ENCODE results near the gene ITGAX.
"Not testable (repeated sequence)": the region's sequence is repeated elsewhere in the genome, so short reads cannot be mapped to it uniquely, and the experiment has no call there.

ITGAX gene

DNA sequence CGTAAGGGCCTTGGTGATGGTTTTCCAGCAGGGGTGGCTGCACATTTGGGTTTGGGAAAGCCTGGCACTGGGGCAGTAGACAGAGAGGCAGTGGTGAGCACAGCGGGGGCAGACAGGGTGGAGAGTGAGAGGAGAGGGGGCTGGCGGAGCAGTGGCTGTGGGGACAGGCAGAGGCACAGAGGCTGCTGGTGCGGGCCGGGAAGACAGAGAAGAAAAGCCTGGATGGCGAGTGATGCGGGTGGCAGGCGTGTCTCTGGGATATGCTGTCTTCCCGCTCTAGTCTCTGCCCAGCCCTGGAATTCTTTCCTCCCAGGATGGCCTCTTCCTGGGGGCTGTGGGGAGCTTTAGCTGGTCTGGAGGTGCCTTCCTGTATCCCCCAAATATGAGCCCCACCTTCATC, 55.1 kb downstream of the ITGAX start:
- DNase-seq (ENCODE audit: low read depth), result no peak

DNA sequence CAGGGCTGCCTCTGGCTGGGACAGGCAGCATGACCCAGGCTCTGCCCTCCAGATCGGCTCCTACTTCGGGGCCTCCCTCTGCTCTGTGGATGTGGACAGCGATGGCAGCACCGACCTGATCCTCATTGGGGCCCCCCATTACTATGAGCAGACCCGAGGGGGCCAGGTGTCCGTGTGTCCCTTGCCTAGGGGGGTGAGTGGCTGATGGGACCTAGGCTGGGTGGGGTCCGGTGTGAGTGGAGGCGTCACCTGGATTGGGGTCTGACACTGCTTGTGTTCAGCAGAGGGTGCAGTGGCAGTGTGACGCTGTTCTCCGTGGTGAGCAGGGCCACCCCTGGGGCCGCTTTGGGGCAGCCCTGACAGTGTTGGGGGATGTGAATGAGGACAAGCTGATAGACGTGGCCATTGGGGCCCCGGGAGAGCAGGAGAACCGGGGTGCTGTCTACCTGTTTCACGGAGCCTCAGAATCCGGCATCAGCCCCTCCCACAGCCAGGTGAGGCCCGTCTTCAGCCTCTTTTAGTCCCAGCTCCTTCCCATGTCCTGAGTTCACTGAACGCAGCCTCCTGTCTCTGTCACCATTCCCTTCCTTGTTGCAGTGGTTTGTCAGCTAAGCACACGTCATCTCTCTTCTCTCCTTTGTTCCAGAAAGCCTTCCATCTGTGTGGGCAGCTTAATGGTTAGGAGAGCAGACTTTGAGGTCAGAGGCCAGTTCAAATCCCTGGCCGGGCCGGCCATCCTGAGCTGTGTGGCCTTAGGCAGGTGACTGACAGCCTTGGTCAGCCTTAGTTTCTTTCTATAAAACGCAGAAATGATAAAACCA, 56.3 kb downstream of the ITGAX start:
- no peak for DNase-seq (ENCODE audit: low read depth)

DNA sequence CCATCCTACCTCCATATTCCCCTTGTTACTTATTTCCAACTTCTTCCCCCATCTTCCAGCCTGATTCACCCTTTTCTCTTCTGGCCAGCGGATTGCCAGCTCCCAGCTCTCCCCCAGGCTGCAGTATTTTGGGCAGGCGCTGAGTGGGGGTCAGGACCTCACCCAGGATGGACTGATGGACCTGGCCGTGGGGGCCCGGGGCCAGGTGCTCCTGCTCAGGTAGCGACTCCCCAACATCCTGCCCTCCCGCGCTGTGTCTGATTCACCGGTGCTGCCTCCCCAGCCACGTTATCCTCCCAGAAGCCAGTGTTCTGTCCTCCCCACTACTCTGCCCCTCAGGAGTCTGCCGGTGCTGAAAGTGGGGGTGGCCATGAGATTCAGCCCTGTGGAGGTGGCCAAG, 57.8 kb downstream of the ITGAX start:
- DNase-seq (ENCODE audit: low read depth), result no peak

DNA sequence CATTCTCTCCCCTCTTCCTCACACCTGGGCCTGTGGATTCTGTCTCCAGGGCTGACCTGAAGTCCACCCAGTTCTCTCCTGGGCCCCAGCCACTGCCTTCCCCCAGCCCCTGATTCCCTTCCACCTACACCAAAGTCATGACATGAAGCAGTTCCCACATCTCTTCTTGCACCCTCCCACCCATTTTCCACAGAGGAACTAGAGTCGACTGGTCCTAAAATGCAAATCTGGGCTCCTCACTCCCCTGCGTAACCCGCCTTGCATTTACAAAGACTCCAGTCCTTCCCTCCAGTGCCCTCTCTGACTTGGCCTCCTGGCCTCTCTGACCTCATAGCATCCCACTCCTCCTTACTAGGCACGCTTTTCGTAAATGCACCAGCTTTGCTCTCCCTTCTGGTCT, 58.4 kb downstream of the ITGAX start:
- no peak for DNase-seq (ENCODE audit: low read depth)

DNA sequence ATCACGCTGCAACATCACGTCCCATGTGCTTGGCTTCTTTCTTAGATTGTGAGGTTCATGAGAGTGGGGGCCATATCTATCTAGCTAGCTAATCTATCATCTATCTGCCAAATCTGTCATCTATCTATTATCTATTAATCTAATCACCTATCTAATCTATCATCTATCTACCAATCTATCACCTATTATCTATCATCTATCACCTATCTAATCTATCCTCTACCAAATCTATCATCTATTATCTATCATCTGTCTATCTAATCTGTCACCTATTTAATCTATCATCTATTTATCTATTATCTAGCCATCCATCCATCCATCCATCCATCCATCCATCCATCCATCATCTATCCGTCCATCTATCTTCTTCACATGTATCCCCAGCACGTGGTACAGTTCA, 59.0 kb downstream of the ITGAX start:
- DNase-seq (ENCODE audit: low read depth), result no peak

DNA sequence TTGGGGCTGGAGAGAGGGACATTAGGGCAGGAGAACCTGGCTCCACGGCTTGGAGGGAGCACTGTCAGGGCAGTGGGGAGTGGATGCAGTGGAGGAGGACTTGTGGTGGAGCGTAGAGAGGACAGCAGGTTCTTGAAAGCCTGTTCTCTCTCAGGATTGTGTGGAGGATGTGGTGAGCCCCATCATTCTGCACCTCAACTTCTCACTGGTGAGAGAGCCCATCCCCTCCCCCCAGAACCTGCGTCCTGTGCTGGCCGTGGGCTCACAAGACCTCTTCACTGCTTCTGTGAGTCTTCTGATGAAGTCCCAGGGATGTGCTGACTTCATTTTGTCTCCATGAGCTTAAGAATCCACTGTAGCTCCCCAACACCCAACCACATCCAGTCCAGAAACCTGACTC, 59.7 kb downstream of the ITGAX start:
- no peak for DNase-seq (ENCODE audit: low read depth)

DNA sequence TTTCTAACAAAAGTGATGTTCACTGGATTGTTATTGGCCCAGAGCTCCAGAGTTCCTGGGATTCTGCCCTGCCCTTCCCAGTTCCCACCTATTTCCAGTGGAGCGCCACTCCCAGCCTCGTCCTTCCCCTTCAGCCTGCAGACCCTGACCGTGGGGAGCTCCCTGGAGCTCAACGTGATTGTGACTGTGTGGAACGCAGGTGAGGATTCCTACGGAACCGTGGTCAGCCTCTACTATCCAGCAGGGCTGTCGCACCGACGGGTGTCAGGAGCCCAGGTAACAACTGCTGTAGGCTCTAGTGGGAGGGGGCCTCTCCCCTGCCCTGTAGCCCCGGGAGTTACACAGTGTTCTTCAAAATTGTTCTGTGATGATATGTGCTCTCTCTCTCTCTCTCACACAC, 61.4 kb downstream of the ITGAX start:
- no peak for DNase-seq (ENCODE audit: low read depth)

DNA sequence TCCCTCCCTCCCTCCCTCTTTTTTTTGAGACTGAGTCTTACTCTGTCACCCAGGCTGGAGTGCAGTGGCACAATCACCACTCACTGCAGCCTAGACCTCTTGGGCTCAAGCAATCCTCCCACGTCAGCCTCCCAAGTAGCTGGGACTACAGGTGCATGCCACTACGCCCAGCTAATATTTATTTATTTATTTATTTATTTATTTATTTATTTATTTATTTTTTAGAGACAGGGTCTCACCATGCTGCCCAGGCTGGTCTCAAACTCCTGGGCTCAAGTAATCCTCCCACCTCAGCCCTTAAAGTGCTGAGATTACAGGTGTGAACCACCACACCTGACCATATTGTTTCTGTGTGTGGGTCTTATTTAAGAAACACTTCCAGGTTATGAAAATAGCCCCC, 62.1 kb downstream of the ITGAX start:
- DNase-seq (ENCODE audit: low read depth), result not testable (repeated sequence)

DNA sequence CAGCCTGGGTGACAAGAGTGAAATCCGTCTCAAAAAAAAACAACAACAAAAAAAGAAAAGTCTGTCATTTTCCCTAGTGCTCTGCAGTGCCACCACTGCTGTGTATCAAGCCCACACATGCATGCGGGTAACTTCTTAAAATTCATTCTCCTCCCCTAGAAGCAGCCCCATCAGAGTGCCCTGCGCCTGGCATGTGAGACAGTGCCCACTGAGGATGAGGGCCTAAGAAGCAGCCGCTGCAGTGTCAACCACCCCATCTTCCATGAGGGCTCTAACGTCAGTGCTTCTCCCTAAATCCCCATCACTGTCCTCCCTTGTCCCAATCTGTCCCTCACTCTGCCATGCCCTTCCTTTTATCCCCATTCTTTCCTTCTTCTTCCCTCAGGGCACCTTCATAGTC, 62.9 kb downstream of the ITGAX start:
- DNase-seq (ENCODE audit: low read depth), result no peak

DNA sequence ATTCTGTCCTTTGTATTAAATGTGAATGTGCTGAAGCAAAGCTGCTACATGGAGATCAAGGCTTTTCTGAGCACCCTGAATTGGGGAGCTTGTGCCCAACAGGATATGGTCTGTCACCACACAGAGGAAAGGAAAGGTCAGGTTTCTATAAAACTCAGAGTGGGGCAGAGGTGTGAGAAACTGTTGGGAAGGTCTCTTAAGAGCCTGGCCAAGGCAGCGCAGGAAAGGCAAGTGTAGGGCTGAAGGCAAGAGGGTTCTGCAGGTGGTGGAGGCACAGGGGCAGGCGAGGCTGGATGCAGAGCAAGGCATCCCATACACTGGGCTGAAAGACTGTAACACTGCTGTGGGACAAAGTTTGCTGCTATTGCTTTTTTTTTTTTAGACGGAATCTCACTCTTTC, 65.1 kb downstream of the ITGAX start:
- no peak for DNase-seq (ENCODE audit: low read depth)

DNA sequence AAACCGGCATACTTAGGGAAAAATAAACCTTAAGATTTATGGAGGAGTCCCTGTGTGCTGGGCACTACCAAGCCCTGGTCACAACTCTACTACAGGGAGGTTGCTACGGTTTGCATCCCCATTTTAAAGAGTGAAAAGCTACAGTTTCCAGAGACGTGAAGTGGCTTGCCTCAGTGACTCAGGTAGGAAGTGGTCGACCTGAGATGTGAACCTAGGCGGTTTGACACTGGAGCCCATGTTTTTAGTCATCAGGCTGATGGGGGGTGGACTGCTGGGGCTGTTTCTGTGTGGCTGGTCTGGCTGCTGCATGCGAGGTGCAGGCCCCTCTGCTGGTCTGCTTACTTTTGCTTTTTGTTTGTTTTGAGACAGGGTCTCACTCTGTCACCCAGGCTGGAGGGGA, 66.6 kb downstream of the ITGAX start:
- no peak for DNase-seq (ENCODE audit: low read depth)

DNA sequence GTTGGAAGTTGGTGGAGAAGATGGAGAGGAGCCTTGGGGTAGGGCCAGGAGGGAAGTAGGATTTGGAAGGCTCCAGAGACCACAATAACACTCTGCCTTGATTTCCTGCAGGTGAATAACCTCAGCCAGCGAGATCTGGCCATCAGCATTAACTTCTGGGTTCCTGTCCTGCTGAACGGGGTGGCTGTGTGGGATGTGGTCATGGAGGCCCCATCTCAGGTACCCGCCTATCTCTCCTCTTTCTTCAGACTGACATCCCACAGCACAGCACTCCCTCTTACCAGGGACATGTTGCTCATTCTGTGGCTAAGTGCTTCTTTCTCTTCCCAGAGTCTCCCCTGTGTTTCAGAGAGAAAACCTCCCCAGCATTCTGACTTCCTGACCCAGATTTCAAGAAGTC, 68.3 kb downstream of the ITGAX start:
- no peak for DNase-seq (ENCODE audit: low read depth)

DNA sequence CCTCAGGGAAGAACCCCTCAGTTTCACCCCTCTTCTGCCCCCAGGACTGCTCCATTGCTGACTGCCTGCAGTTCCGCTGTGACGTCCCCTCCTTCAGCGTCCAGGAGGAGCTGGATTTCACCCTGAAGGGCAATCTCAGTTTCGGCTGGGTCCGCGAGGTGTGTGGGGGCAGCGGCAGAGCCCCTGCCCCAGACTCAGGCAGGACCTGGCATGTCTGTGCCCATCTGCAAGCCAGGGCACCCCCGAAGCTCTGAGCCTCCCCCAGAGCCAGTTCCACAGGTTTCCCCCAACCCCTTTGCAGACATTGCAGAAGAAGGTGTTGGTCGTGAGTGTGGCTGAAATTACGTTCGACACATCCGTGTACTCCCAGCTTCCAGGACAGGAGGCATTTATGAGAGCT, 68.8 kb downstream of the ITGAX start:
- no peak for DNase-seq (ENCODE audit: low read depth)

DNA sequence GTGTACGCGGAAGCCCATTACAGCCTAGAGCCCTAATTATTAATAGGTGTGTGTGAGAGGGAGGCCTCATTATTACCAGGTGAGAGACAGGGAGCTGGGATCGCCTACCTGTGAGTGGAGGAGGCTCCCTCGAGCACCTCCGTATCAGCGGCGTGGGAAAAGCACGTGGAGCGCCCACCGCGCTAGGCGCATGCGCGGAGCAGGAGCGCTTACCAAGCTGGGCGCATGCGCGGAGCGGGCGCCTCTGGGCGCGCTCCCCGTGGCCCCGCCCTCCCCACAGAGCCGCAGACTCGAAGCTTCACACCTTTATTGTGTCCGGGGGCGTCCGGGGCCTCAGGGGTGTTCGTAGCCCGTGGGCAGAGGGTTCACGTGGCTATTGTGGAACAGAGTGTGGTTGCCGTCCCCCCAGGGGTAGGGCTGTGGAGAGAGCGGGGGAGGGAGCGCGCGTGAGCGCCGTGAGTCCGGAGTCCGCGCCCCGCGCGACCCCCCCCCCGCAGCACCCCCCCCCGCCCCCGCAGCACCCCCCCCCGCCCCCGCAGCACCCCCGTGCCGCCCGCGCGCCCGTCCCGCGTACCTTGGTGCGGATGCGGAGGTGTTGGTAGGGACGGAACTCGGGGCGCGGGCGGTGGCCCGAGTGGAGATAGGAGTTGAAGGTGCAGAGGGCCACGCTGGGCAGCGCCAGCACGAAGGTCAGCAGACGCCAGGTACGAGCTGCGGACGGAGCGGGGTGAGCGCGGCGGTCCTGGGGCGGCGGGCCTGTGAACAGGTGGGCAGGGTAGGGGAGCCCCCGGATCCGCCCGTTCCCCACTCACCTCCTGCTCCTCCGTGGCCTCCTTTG, 72.7 kb downstream of the ITGAX start:
- DNase-seq (ENCODE audit: low read depth), result peak; percentile 2

DNA sequence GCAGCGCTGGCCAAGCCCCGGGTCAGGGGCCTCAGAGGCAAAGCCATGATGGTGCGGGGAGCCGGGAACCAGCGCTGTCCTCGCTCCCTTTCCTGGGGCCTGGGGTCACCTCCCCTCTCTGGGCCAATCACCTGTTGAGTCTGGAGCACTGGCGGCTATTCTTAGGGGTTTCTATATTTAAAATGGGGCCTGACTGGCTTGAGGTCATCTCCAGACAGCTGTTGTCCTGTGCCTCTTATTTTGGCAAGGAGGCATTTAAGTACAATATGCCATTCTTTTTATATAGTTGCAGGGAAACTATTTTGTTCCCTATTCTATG, 73.3 kb downstream of the ITGAX start, which contains the start of gene COX6A2:
Gene COX6A2 (minus strand): TSS at position 82 of the 319 bp plus-strand sequence. CDS start 35 bp downstream, at position 47.
- no peak for DNase-seq (ENCODE audit: low read depth)

DNA sequence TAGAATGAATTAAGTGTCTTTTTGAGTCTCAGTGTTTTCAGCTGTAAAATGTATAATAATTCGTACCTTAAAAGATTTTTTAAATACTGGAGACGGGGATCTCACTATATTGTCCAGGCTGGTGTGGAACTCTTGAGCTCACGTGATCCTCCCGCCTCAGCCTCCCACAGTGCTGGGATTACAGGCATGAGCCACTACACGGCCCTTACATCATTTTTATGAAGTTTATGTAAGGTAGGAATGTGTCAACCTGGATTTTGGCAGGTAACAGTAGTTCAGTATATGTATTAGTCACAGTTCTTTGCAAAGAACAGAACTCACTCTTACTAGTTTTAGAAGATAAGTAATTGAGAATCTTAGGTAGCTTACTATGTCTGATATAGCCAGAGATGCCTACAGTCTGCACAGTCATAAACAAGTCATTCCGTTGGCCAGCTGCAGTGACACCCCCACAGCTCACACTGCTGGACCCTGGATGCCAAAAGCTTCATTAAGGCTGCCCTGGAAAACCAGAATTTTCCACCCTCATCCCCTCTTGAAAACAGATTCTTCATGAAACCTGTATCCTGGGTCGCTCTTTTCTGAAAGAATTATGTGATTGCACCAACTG, 73.8 kb downstream of the ITGAX start:
- no peak for DNase-seq (ENCODE audit: low read depth)

DNA sequence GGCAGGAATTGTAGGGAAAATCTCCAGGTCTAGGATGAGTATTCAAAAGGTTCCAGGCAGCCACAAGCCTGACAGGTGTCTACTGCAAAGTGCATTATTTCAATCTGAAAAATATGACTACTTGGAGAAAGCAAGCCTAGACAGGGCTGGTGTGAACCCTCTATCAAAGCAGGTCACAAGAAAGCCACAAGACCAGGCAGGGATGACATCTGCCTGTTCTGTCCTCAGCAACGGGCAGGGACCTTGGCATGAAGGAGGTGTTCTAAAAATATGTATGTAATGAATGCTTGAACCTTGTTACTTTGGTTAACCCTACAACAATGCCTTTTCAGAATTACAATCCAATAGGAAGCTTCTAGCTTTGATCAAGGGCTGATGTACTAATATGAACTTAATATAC, 74.3 kb downstream of the ITGAX start:
- no peak for DNase-seq (ENCODE audit: low read depth)

DNA sequence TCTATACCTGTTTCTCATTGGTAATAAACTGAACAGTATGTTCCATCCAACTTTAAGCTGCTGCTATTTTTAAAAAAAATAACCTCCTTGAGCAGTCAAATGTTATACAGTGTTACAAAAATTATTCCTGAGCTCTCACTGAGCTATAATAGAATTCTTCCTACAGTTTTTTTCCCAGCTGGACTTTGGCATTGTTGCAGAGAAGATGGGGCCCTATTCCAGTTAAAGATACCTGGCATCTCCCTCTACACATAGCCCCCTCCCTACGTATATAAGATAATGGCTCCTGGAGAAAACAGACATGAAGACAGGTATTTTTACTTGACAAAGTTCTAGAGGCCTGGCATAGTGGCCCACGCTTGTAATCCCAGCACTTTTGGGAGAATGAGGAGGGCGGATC, 74.8 kb downstream of the ITGAX start:
- DNase-seq (ENCODE audit: low read depth), result no peak

DNA sequence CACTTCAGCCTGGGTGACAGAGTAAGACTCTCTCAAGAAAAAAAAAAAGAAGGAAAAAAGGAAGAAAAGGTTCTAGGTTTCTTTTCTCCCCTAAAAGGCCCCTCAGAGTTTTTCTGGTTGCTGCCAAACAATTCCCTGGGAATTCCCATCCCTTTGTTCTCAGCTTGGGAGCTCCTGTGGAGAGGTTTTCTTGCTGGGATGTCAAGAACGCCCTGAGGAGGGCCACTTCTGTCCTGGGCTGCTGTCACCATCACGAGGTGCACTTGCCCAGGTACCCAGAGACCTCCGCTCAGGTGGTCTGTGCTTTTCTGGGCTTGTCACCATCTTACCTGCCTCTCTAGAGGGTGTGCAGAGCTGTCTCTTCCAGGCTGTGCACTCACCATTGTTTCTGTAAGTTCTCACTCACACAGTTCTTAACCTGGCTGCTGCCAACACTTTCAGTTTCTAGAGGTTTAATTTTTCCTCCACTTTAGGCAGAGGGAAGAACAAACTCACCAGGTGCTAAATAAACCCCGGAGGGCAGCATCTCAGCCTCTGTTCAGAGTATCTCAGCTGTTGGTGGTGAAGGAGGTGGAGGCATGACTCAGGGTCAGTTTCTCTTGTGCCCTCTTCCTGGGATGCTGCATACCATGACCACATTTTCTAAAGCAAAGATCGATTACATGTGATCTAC, 75.5 kb downstream of the ITGAX start:
- no peak for DNase-seq (ENCODE audit: low read depth)

Data from fibroblast of the conjunctiva (primary cell).